GM11168 (cell line): ENCODE results near the gene PLCB4.
"Not testable (repeated sequence)": the region's sequence is repeated elsewhere in the genome, so short reads cannot be mapped to it uniquely, and the experiment has no call there.

ENCODE experiments used
- in situ Hi-C: fragments of 300-500 bp; cut with MboI; formaldehyde crosslinking; loops from one replicate; pipeline ENCODE4 v1.12.0; 2022; ENCODE audit warnings: low sequenced_read_pairs; ENCODE audit not compliant: unreplicated experiment

PLCB4 gene

GRCh38 chr20:9068841-9069663, at the start of gene PLCB4:
Gene PLCB4 (plus strand): TSS chr20:9069087. CDS start chr20:9307815, 238,728 bp downstream.
- in situ Hi-C loops, result no loop called here

GRCh38 chr20:9019833-9020232, 49.1 kb upstream of the PLCB4 start:
- in situ Hi-C loops, result no loop called here

GRCh38 chr20:9021216-9021615, 47.7 kb upstream of the PLCB4 start:
- in situ Hi-C loops, result no loop called here

- in situ Hi-C loops, result no loop called here
Observed at GRCh38 chr20:9021699-9022098, 47.2 kb upstream of the PLCB4 start.

- in situ Hi-C loops, result no loop called here
Observed at GRCh38 chr20:9022376-9022775, 46.5 kb upstream of the PLCB4 start.

- in situ Hi-C loops, result no loop called here
Observed at GRCh38 chr20:9024606-9025005, 44.3 kb upstream of the PLCB4 start.

- in situ Hi-C loops, result no loop called here
Observed at GRCh38 chr20:9025011-9025410, 43.9 kb upstream of the PLCB4 start.

GRCh38 chr20:9025643-9026042, 43.2 kb upstream of the PLCB4 start:
- in situ Hi-C loops, result no loop called here

- in situ Hi-C loops, result no loop called here
Observed at GRCh38 chr20:9027626-9028025, 41.3 kb upstream of the PLCB4 start.

GRCh38 chr20:9028419-9028818, 40.5 kb upstream of the PLCB4 start:
- in situ Hi-C loops, result no loop called here

- in situ Hi-C loops, result no loop called here
Observed at GRCh38 chr20:9031991-9032390, 36.9 kb upstream of the PLCB4 start.

GRCh38 chr20:9032758-9033157, 36.1 kb upstream of the PLCB4 start:
- in situ Hi-C loops, result no loop called here

- in situ Hi-C loops, result no loop called here
Observed at GRCh38 chr20:9035126-9035525, 33.8 kb upstream of the PLCB4 start.

- in situ Hi-C loops, result no loop called here
Observed at GRCh38 chr20:9036593-9036992, 32.3 kb upstream of the PLCB4 start.

- in situ Hi-C loops, result no loop called here
Observed at GRCh38 chr20:9038791-9039535, 29.9 kb upstream of the PLCB4 start.

GRCh38 chr20:9040863-9041524, 27.9 kb upstream of the PLCB4 start:
- in situ Hi-C loops, result no loop called here

GRCh38 chr20:9043364-9043763, 25.5 kb upstream of the PLCB4 start:
- in situ Hi-C loops, result no loop called here

GRCh38 chr20:9047928-9048327, 21.0 kb upstream of the PLCB4 start:
- in situ Hi-C loops, result not testable (repeated sequence)

GRCh38 chr20:9051508-9051907, 17.4 kb upstream of the PLCB4 start:
- in situ Hi-C loops, result no loop called here

- in situ Hi-C loops, result no loop called here
Observed at GRCh38 chr20:9052136-9052535, 16.8 kb upstream of the PLCB4 start.

- in situ Hi-C loops, result no loop called here
Observed at GRCh38 chr20:9053108-9053507, 15.8 kb upstream of the PLCB4 start.
